ENCODE results near the gene RFNG.

DNA sequence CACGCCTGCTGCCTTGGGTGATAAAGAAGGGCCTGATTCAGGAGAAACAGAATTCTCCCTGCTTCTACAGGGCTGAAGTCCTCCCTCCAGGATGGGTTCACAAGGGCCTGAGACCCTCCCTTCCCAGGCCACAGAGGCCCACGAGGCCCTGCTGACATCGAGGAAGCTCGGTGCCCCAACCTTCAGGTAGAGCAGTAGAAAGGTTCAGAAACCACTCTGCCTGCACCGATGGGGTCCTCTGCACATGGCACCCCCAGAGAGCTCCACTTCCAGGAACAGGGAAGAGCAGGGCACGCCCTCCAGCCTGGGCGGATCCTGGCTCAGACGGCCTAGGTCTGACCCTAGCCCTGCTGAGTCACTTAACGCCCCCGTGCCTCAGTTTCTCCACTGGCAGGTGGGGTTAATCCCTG, 29.7 kb downstream of the RFNG start:
- TF ChIP-seq, protein P1, sequence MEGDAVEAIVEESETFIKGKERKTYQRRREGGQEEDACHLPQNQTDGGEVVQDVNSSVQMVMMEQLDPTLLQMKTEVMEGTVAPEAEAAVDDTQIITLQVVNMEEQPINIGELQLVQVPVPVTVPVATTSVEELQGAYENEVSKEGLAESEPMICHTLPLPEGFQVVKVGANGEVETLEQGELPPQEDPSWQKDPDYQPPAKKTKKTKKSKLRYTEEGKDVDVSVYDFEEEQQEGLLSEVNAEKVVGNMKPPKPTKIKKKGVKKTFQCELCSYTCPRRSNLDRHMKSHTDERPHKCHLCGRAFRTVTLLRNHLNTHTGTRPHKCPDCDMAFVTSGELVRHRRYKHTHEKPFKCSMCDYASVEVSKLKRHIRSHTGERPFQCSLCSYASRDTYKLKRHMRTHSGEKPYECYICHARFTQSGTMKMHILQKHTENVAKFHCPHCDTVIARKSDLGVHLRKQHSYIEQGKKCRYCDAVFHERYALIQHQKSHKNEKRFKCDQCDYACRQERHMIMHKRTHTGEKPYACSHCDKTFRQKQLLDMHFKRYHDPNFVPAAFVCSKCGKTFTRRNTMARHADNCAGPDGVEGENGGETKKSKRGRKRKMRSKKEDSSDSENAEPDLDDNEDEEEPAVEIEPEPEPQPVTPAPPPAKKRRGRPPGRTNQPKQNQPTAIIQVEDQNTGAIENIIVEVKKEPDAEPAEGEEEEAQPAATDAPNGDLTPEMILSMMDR (IDR thresholded peaks at IDR 0.05) = no peak
- TF ChIP-seq POLR2AphosphoS5 (IDR thresholded peaks at IDR 0.05; ENCODE audit: low read depth, low read length) = no peak

Measured in Panc1 (cell line).